ENCODE measurements around the gene IFI27.

DNA sequence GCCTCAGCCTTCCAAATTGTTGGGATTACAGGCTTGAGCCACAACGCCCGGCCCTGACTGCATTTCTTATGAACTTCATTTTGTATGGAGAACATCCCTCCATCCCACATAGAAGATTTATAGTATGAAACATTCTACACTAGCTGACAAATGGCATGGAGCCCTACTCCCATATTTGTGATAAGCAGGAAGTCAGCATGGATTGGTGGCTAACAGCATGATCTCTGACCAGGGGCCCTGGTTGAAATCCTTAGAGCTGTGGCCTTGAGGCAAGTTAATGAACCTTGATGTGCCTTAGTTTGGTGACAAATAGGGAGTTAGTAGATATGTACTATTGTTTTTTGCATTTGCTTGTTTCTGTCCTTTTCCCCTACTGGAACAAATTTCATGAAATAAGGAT is 17.1 kb upstream of the IFI27 start:
- TF ChIP-seq TAF1 (IDR thresholded peaks at IDR 0.05; ENCODE audit: low read depth, low read length) (no peak), POLR2AphosphoS5 (IDR thresholded peaks at IDR 0.05; ENCODE audit: low read depth, low read length) (no peak), POLR2A (IDR thresholded peaks at IDR 0.05; ENCODE audit: low read depth, low read length) (no peak)
